Ovary (tissue), 9 donors: ENCODE data around the gene CD40LG. TPM values are rescaled to one million over a fixed set of nuclear protein-coding genes. Genes with fewer than 3 reads are reported as not detected.

ENCODE experiments used
- DNase-seq, 5 donors: peaks; one replicate each; pipeline ENCODE4 v3.0.0-alpha.2; 2019 to 2020
- H3K27ac ChIP-seq, 2 donors: fragments of 200-600 bp; one replicate each; pipeline versions ENCODE4 v1.5.1 to v1.8.0; 2019 to 2022
- H3K27me3 ChIP-seq: fragments of 200-600 bp; one replicate; pipeline ENCODE4 v1.8.0; 2022
- H3K36me3 ChIP-seq: fragments of 200-600 bp; sonication (generic); one replicate; pipeline ENCODE4 v1.5.1; 2019
- H3K4me1 ChIP-seq: one replicate; pipeline ENCODE4 v1.8.1; 2013; ENCODE audit warnings: mild to moderate bottlenecking, moderate library complexity; ENCODE audit not compliant: insufficient read depth
- H3K4me3 ChIP-seq: fragments of 200-600 bp; sonication (generic); one replicate; pipeline ENCODE4 v1.5.1; 2017
- H3K9me3 ChIP-seq, 2 donors: fragments of 200-600 bp in 1 of 2; sonication (generic) in 1 of 2; one replicate each; pipeline versions ENCODE4 v1.5.1 to v1.8.1; 2013 to 2019; ENCODE audit warnings: mild to moderate bottlenecking in 1 of 2, moderate library complexity in 1 of 2
- CTCF ChIP-seq, 3 donors: fragments of 450-650 bp in 2 of 3; fragments of 200-600 bp in 1 of 3; IDR thresholded peaks; one replicate each; pipeline versions ENCODE4 v1.5.1 to v1.8.0; 2016 to 2022; ENCODE audit warnings: antibody characterized with exemption in 3 of 3, mild to moderate bottlenecking in 1 of 3
- POLR2A ChIP-seq: fragments of 450-650 bp; IDR thresholded peaks from one replicate; pipeline ENCODE4 v1.6.1; 2017; ENCODE audit warnings: antibody characterized with exemption, mild to moderate bottlenecking, moderate library complexity
- WGBS, 3 donors: extraction: QIAGEN DNeasy Blood & Tissue Kit in 1 of 3; methylation state at CpG; one replicate each; pipeline versions ENCODE4 v1.1.5 to v1.1.7; 2013 to 2017; 5-methylcytosine and 5-hydroxymethylcytosine counted together
- intact Hi-C, 4 donors: fragments of 100-400 bp; cut with DNase I; formaldehyde crosslinking; loops; one replicate each; pipeline versions ENCODE4 v1.11.0 to v1.15.1; 2022 to 2023
- polyA plus RNA-seq, 2 donors: library from polyadenylated mRNA; stranded (reverse); fragments of 200-250 nt in 1 of 2; fragments of 350-450 nt in 1 of 2; fragmentation: Illumina TruSeq in 1 of 2; extraction: RNeasy Lipid Tissue Mini Kit (QIAGEN cat#74804) in 1 of 2; gene quantifications; one replicate each; pipeline ENCODE4 v1.2.3, GENCODE V29; 2013 to 2014
- total RNA-seq, 7 donors: library from RNA; depleted of rRNA in 2 of 7; stranded (reverse); fragments of >200 nt in 2 of 7; fragmentation: NEBNext Ultra II Directional in 3 of 7; extraction: Animal tissue kit (Norgen Biotek cat#: 25700) in 3 of 7; gene quantifications; one replicate each; pipeline versions ENCODE4 v1.1.0 to v1.2.4, GENCODE V29; 2016 to 2023
- donor health status: DM: no; HTN: no; CAD: no; lungs with moderate emphysema.
- donor health status: DM: no; HTN: no; CAD: no.
- donor health status: Bipolar disorder and iron deficiency.
- donor health status: DM: yes; HTN: yes; CAD: no.
- donor health status: DM: no; HTN: no; CAD: no.
- donor health status: DM: yes; HTN: yes; CAD: no.

The CD40LG gene
- total and polyA plus RNA-seq, 9 donors = 0.08 to 1.3 (median 0.17) TPM; not detected in 5

- no peak overlapping the region for H3K4me3 ChIP-seq
- no peak for TF ChIP-seq POLR2A
- TF ChIP-seq CTCF (IDR thresholded peaks at IDR 0.05) = no peak
- H3K4me1 ChIP-seq = no peaks in the 10 kb centered on the region
- intact Hi-C loops = no loop called here
- no peaks in the 10 kb centered on the region for H3K9me3 ChIP-seq
- no peaks in the 10 kb centered on the region for H3K36me3 ChIP-seq
- 53 to 74% (median 57%) methylated on average over 1 of the region's 1 CpG for WGBS, 3 donors
- no peak overlapping the region for H3K27ac ChIP-seq
- H3K27me3 ChIP-seq = no peaks in the 10 kb centered on the region
- no peak for DNase-seq
These were observed 60.4 kb downstream of the CD40LG start for GRCh38 chrX:136708348-136708747.

Other genes starting within 250 kb of the CD40LG start
- 1 to 10 TPM in 3 of 7 donors, under 1 TPM in 4; 0.23 to 2.8 (median 0.98) TPM for gene BRS3, start 160.2 kb upstream of the CD40LG start, total RNA-seq
- 1 to 10 TPM in 1 of 2 donors, under 1 TPM in 1; 0.21 to 1.8 TPM for gene BRS3, start 160.2 kb upstream of the CD40LG start, polyA plus RNA-seq
- gene HTATSF1, start 150.6 kb upstream of the CD40LG start, total RNA-seq = 10 to 100 TPM; 44.2 to 72.3 (median 58.8) TPM
- 10 to 100 TPM; 49.7 to 66.6 TPM for gene HTATSF1, start 150.6 kb upstream of the CD40LG start, polyA plus RNA-seq
- gene VGLL1, start 115.9 kb upstream of the CD40LG start, total RNA-seq = 1 to 10 TPM in 1 of 7 donors, under 1 TPM in 2, not detected in 4; 0.36 to 1.6 (median 0.92) TPM
- gene VGLL1, start 115.9 kb upstream of the CD40LG start, polyA plus RNA-seq = not detected
- 10 to 100 TPM in 6 of 7 donors, 1 to 10 TPM in 1; 9.5 to 26.3 (median 20.8) TPM for gene ARHGEF6, start 132.8 kb downstream of the CD40LG start, total RNA-seq
- 10 to 100 TPM; 13.6 to 37.9 TPM for gene ARHGEF6, start 132.8 kb downstream of the CD40LG start, polyA plus RNA-seq
- gene RBMX, start 232.6 kb downstream of the CD40LG start, total RNA-seq = 100 to 1,000 TPM; 192 to 400 (median 305) TPM
- gene RBMX, start 232.6 kb downstream of the CD40LG start, polyA plus RNA-seq = 100 to 1,000 TPM; 318 to 444 TPM